Neural progenitor cell (in vitro differentiated cells): ENCODE measurements around the gene TRPM1. TPM values are rescaled to one million over a fixed set of nuclear protein-coding genes. Genes with fewer than 3 reads are reported as not detected.

ENCODE experiments used
- DNase-seq: peaks from one replicate; pipeline ENCODE4 v3.0.0-alpha.2; 2016; ENCODE audit warnings: low spot score
- H2AFZ ChIP-seq: fragments of 200-600 bp; sonication (generic); replicated peaks from 2 replicates; pipeline ENCODE4 v1.6.1; 2016; ENCODE audit warnings: antibody characterized with exemption
- H3F3A ChIP-seq: fragments of 200-600 bp; sonication (generic); 2 replicates; pipeline ENCODE4 v1.6.1; 2016; ENCODE audit warnings: antibody characterized with exemption, low read depth
- H3K27ac ChIP-seq: fragments of 200-600 bp; sonication (generic); 2 replicates; pipeline ENCODE4 v1.5.1; 2016; ENCODE audit warnings: mild to moderate bottlenecking
- H3K27me3 ChIP-seq: fragments of 200-600 bp; sonication (generic); 2 replicates; pipeline ENCODE4 v1.6.1; 2016; ENCODE audit warnings: mild to moderate bottlenecking, moderate library complexity
- H3K36me3 ChIP-seq: fragments of 200-600 bp; sonication (generic); 2 replicates; pipeline ENCODE4 v1.5.1; 2016
- H3K4me1 ChIP-seq: fragments of 200-600 bp; sonication (generic); 2 replicates; pipeline ENCODE4 v1.6.1; 2016; ENCODE audit warnings: mixed run types
- H3K4me2 ChIP-seq: fragments of 200-600 bp; sonication (generic); 2 replicates; pipeline ENCODE4 v1.6.1; 2016
- H3K4me3 ChIP-seq: fragments of 200-600 bp; sonication (generic); 2 replicates; pipeline ENCODE4 v1.5.1; 2016
- H3K79me2 ChIP-seq: fragments of 200-600 bp; sonication (generic); 2 replicates; pipeline ENCODE4 v1.6.1; 2016; ENCODE audit warnings: low read depth
- H3K9ac ChIP-seq: fragments of 200-600 bp; sonication (generic); 2 replicates; pipeline ENCODE4 v1.6.1; 2016
- H3K9me3 ChIP-seq: fragments of 200-600 bp; sonication (generic); 2 replicates; pipeline ENCODE4 v1.5.1; 2016; ENCODE audit warnings: low read depth
- H4K20me1 ChIP-seq: fragments of 200-600 bp; sonication (generic); 2 replicates; pipeline ENCODE4 v1.6.1; 2016; ENCODE audit warnings: low read depth
- H3K27ac Mint-ChIP-seq: 3 replicates; pipeline ENCODE4 v1.8.0; 2021; ENCODE audit warnings: mixed read lengths
- H3K27me3 Mint-ChIP-seq: 2 replicates; pipeline ENCODE4 v1.8.0; 2022; ENCODE audit warnings: low read depth, mild to moderate bottlenecking, inconsistent platforms, moderate library complexity, mixed read lengths; ENCODE audit not compliant: insufficient read depth
- H3K36me3 Mint-ChIP-seq: 3 replicates; pipeline ENCODE4 v1.8.0; 2021; ENCODE audit warnings: mixed read lengths
- H3K4me1 Mint-ChIP-seq: 3 replicates; pipeline ENCODE4 v1.8.0; 2021; ENCODE audit warnings: mixed read lengths
- H3K4me3 Mint-ChIP-seq: 3 replicates; pipeline ENCODE4 v1.8.0; 2021; ENCODE audit warnings: mild to moderate bottlenecking, moderate library complexity, mixed read lengths
- H3K9me3 Mint-ChIP-seq: 3 replicates; pipeline ENCODE4 v1.8.0; 2020; ENCODE audit warnings: mixed read lengths
- CTCF ChIP-seq: fragments of 200-600 bp; sonication (generic); IDR thresholded peaks from 2 replicates; pipeline ENCODE4 v1.5.1; 2017; ENCODE audit warnings: antibody characterized with exemption, mild to moderate bottlenecking
- EZH2 ChIP-seq: fragments of 200-600 bp; sonication (generic); IDR thresholded peaks from 2 replicates; pipeline ENCODE4 v1.6.1; 2017; ENCODE audit warnings: antibody characterized with exemption, mild to moderate bottlenecking, moderate library complexity
- EZH2phosphoT487 ChIP-seq: fragments of 200-600 bp; sonication (generic); IDR thresholded peaks from 2 replicates; pipeline ENCODE4 v1.6.1; 2017; ENCODE audit warnings: antibody characterized with exemption
- total RNA-seq: library from RNA; depleted of rRNA; stranded (reverse); fragments of >200 nt; gene quantifications from 2 replicates; pipeline ENCODE4 v1.2.3, GENCODE V29; 2015; ENCODE audit warnings: low replicate concordance

Gene TRPM1
- total RNA-seq, 1 donor from 2014 or later = not detected

- Histone ChIP-seq H4K20me1 (no peaks in the 10 kb centered on the region), H3K79me2 (no peaks in the 10 kb centered on the region), H3K36me3 (no peaks in the 10 kb centered on the region), H2AFZ (no peak overlapping the region), H3K4me2 (no peak overlapping the region), H3F3A (no peaks in the 10 kb centered on the region), H3K4me1 (no peaks in the 10 kb centered on the region), H3K9me3 (no peaks in the 10 kb centered on the region), H3K27ac (no peak overlapping the region), H3K9ac (no peak overlapping the region), H3K27me3 (no peaks in the 10 kb centered on the region), H3K4me3 (no peak overlapping the region)
- Mint-ChIP-seq H3K4me3 (no peak overlapping the region), H3K27me3 (no peaks in the 10 kb centered on the region), H3K36me3 (peaks cover 36% of the 10 kb centered on the region), H3K27ac (no peak overlapping the region), H3K9me3 (no peaks in the 10 kb centered on the region), H3K4me1 (no peaks in the 10 kb centered on the region)
- no peak for DNase-seq
- TF ChIP-seq CTCF (no peak), EZH2 (no peak), EZH2phosphoT487 (no peak)
Measured at GRCh38 chr15:30956216-30957124, 145.1 kb downstream of the TRPM1 start.

- H3K4me1 ChIP-seq = no peaks in the 10 kb centered on the region
- H3K27ac ChIP-seq = no peak overlapping the region
- Mint-ChIP-seq H3K36me3 (peaks cover 45% of the 10 kb centered on the region), H3K4me1 (no peaks in the 10 kb centered on the region), H3K27ac (no peak overlapping the region), H3K27me3 (no peaks in the 10 kb centered on the region), H3K4me3 (no peak overlapping the region), H3K9me3 (no peaks in the 10 kb centered on the region)
- TF ChIP-seq EZH2phosphoT487 (no peak), CTCF (no peak), EZH2 (no peak)
- H3K9ac ChIP-seq = no peak overlapping the region
- no peak overlapping the region for H3K4me3 ChIP-seq
- no peaks in the 10 kb centered on the region for H3K36me3 ChIP-seq
- H2AFZ ChIP-seq = no peak overlapping the region
- H3K79me2 ChIP-seq = no peaks in the 10 kb centered on the region
- no peaks in the 10 kb centered on the region for H3F3A ChIP-seq
- H3K9me3 ChIP-seq = no peaks in the 10 kb centered on the region
- no peaks in the 10 kb centered on the region for H4K20me1 ChIP-seq
- H3K27me3 ChIP-seq = no peaks in the 10 kb centered on the region
- DNase-seq = no peak
- no peak overlapping the region for H3K4me2 ChIP-seq
Measured at GRCh38 chr15:30954674-30955073, 146.9 kb downstream of the TRPM1 start.

- H3K79me2 ChIP-seq = no peaks in the 10 kb centered on the region
- no peaks in the 10 kb centered on the region for H3K27me3 ChIP-seq
- H3F3A ChIP-seq = no peaks in the 10 kb centered on the region
- H3K4me3 ChIP-seq = no peak overlapping the region
- Mint-ChIP-seq H3K27ac (peak overlapping the region; percentile 74), H3K27me3 (no peaks in the 10 kb centered on the region), H3K36me3 (peaks cover 52% of the 10 kb centered on the region), H3K4me1 (no peaks in the 10 kb centered on the region), H3K9me3 (peaks cover 4% of the 10 kb centered on the region), H3K4me3 (no peak overlapping the region)
- TF ChIP-seq EZH2phosphoT487 (no peak), EZH2 (no peak), CTCF (no peak)
- no peaks in the 10 kb centered on the region for H3K9me3 ChIP-seq
- H3K4me1 ChIP-seq = no peaks in the 10 kb centered on the region
- no peak overlapping the region for H2AFZ ChIP-seq
- no peak for DNase-seq
- H4K20me1 ChIP-seq = no peaks in the 10 kb centered on the region
- H3K9ac ChIP-seq = no peak overlapping the region
- H3K36me3 ChIP-seq = peaks cover 4% of the 10 kb centered on the region
- H3K27ac ChIP-seq = no peak overlapping the region
- no peak overlapping the region for H3K4me2 ChIP-seq
Measured at GRCh38 chr15:30953731-30954378, 147.7 kb downstream of the TRPM1 start.
